ENCODE data around the gene PRICKLE4.

Gene PRICKLE4, protein sequence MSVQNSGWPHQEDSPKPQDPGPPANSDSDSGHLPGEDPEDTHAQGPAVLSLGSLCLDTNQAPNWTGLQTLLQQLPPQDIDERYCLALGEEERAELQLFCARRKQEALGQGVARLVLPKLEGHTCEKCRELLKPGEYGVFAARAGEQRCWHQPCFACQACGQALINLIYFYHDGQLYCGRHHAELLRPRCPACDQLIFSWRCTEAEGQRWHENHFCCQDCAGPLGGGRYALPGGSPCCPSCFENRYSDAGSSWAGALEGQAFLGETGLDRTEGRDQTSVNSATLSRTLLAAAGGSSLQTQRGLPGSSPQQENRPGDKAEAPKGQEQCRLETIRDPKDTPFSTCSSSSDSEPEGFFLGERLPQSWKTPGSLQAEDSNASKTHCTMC

GRCh38 chr6:41780551-41781365 lies at the start of gene PRICKLE4:
TSS of gene PRICKLE4 (plus strand) at chr6:41780782. CDS start at chr6:41783474, 2,692 bp downstream.
- no peak for TF ChIP-seq CTCF (conservative IDR thresholded peaks at IDR 0.05; ENCODE audit: control insufficient read depth, insufficient read depth, low read depth, low read length)
- DNase-seq (ENCODE audit: low read depth): no peak
- peak within 1 kb of the TSS; percentile 71 for H3K4me3 ChIP-seq (ENCODE audit: control insufficient read depth, low read depth, low read length)

GRCh38 chr6:41731561-41732086 lies 49.0 kb upstream of the PRICKLE4 start:
- DNase-seq (ENCODE audit: low read depth): no peak
- no peak overlapping the region for H3K4me3 ChIP-seq (ENCODE audit: control insufficient read depth, low read depth, low read length)
- no peak for TF ChIP-seq CTCF (conservative IDR thresholded peaks at IDR 0.05; ENCODE audit: control insufficient read depth, insufficient read depth, low read depth, low read length)

GRCh38 chr6:41732149-41732548 lies 48.4 kb upstream of the PRICKLE4 start:
- no peak for DNase-seq (ENCODE audit: low read depth)
- no peak overlapping the region for H3K4me3 ChIP-seq (ENCODE audit: control insufficient read depth, low read depth, low read length)
- no peak for TF ChIP-seq CTCF (conservative IDR thresholded peaks at IDR 0.05; ENCODE audit: control insufficient read depth, insufficient read depth, low read depth, low read length)

- TF ChIP-seq CTCF (conservative IDR thresholded peaks at IDR 0.05; ENCODE audit: control insufficient read depth, insufficient read depth, low read depth, low read length): no peak
- no peak overlapping the region for H3K4me3 ChIP-seq (ENCODE audit: control insufficient read depth, low read depth, low read length)
- DNase-seq (ENCODE audit: low read depth): no peak
These were observed 47.8 kb upstream of the PRICKLE4 start for GRCh38 chr6:41732591-41733359.

GRCh38 chr6:41733360-41733706 lies 47.2 kb upstream of the PRICKLE4 start:
- TF ChIP-seq CTCF (conservative IDR thresholded peaks at IDR 0.05; ENCODE audit: control insufficient read depth, insufficient read depth, low read depth, low read length): no peak
- DNase-seq (ENCODE audit: low read depth): no peak
- peak overlapping the region; percentile 62 for H3K4me3 ChIP-seq (ENCODE audit: control insufficient read depth, low read depth, low read length)

Data from fibroblast of mammary gland (primary cell).